Measurements from ENCODE around the gene TBC1D22B.

TBC1D22B gene

GRCh38 chr6:37354526-37355384 is 97.2 kb downstream of the TBC1D22B start:
- H3K27ac ChIP-seq = peak overlapping the region; percentile 70
- no peak for TF ChIP-seq CTCF (conservative IDR thresholded peaks at IDR 0.05)

- no peak overlapping the region for H3K27ac ChIP-seq
- TF ChIP-seq CTCF (conservative IDR thresholded peaks at IDR 0.05) = no peak
These were observed 99.7 kb downstream of the TBC1D22B start for GRCh38 chr6:37357288-37357687.

- TF ChIP-seq CTCF (conservative IDR thresholded peaks at IDR 0.05) = no peak
- H3K27ac ChIP-seq = no peak overlapping the region
These were observed 100.3 kb downstream of the TBC1D22B start for GRCh38 chr6:37357860-37358259.

GRCh38 chr6:37359039-37359438 is 101.5 kb downstream of the TBC1D22B start:
- no peak overlapping the region for H3K27ac ChIP-seq
- no peak for TF ChIP-seq CTCF (conservative IDR thresholded peaks at IDR 0.05)

GRCh38 chr6:37362101-37362828 is 104.7 kb downstream of the TBC1D22B start:
- H3K27ac ChIP-seq = no peak overlapping the region
- TF ChIP-seq CTCF (conservative IDR thresholded peaks at IDR 0.05) = no peak

- TF ChIP-seq CTCF (conservative IDR thresholded peaks at IDR 0.05) = peak; percentile 62
- no peak overlapping the region for H3K27ac ChIP-seq
These were observed 108.2 kb downstream of the TBC1D22B start for GRCh38 chr6:37365791-37366190.

- no peak for TF ChIP-seq CTCF (conservative IDR thresholded peaks at IDR 0.05)
- no peak overlapping the region for H3K27ac ChIP-seq
These were observed 109.3 kb downstream of the TBC1D22B start for GRCh38 chr6:37366910-37367309.
